H1 (cell line): ENCODE measurements around the gene SIK2. TPM values are rescaled to one million over a fixed set of nuclear protein-coding genes. Genes with fewer than 3 reads are reported as not detected.

ENCODE experiments used
- CTCF ChIA-PET: fragments of 300-600 bp; sonication (Branson Sonifier 250); formaldehyde crosslinking; loops from one replicate; lab custom pipeline; 2021; ENCODE audit not compliant: partially characterized antibody; lab: Charles Lee
- POLR2A ChIA-PET: fragments of 300-600 bp; sonication (Branson Sonifier 250); formaldehyde crosslinking; loops from one replicate; lab custom pipeline; 2021; ENCODE audit warnings: inconsistent platforms; ENCODE audit not compliant: partially characterized antibody; lab: Charles Lee
- DNase-seq, 2 experiments: peaks; one replicate each; pipeline versions ENCODE4 v3.0.0 to v3.0.0-alpha.2; 2010 to 2022; ENCODE audit warnings: low spot score in 2 of 2, low read depth in 1 of 2, mixed read lengths in 1 of 2
- FAIRE-seq: peaks from 2 replicates; lab custom pipeline; 2011; peaks lifted over from hg19 to GRCh38; lab: Jason Lieb, UNC
- H2AFZ ChIP-seq: 2 replicates; pipeline ENCODE4 v1.8.1; 2012; ENCODE audit warnings: low read length, inconsistent platforms
- H2AK5ac ChIP-seq: 2 replicates; pipeline ENCODE4 v1.6.1; 2013; ENCODE audit warnings: low read depth, low read length
- H2BK120ac ChIP-seq: replicated peaks from 2 replicates; pipeline ENCODE3; 2013; ENCODE audit warnings: low read depth, low read length, inconsistent platforms
- H2BK12ac ChIP-seq: 2 replicates; pipeline ENCODE4 v1.6.1; 2013; ENCODE audit warnings: low read depth, low read length
- H2BK15ac ChIP-seq: 2 replicates; pipeline ENCODE4 v1.6.1; 2013; ENCODE audit warnings: low read length
- H2BK20ac ChIP-seq: 2 replicates; pipeline ENCODE4 v1.6.1; 2013; ENCODE audit warnings: low read length
- H2BK5ac ChIP-seq: 2 replicates; pipeline ENCODE4 v1.6.1; 2013; ENCODE audit warnings: low read depth, low read length
- H3K14ac ChIP-seq: 2 replicates; pipeline ENCODE4 v1.6.1; 2013; ENCODE audit warnings: inconsistent platforms; ENCODE audit not compliant: insufficient read length
- H3K18ac ChIP-seq: 2 replicates; pipeline ENCODE4 v1.6.1; 2013; ENCODE audit warnings: low read length; ENCODE audit errors: extremely low read depth
- H3K23ac ChIP-seq: 2 replicates; pipeline ENCODE4 v1.6.1; 2013; ENCODE audit warnings: inconsistent platforms; ENCODE audit not compliant: insufficient read length
- H3K23me2 ChIP-seq: 2 replicates; pipeline ENCODE4 v1.6.1; 2013; ENCODE audit warnings: low read depth, low read length
- H3K27ac ChIP-seq: 2 replicates; pipeline ENCODE4 v1.6.1; 2011; ENCODE audit warnings: low read depth, low read length, inconsistent platforms
- H3K27me3 ChIP-seq, 4 experiments: replicated peaks in 1 of 4; 1 replicate in 1 of 4; 2 replicates in 3 of 4; pipeline versions ENCODE4 v1.6.1 to v1.8.1; 2011 to 2013; ENCODE audit warnings: low read length in 3 of 4, mild to moderate bottlenecking in 3 of 4, inconsistent platforms in 2 of 4, mixed read lengths in 2 of 4, moderate library complexity in 1 of 4; ENCODE audit not compliant: control insufficient read depth in 3 of 4, insufficient read depth in 3 of 4; ENCODE audit errors: extremely low read depth in 1 of 4
- H3K36me3 ChIP-seq, 4 experiments: 2 replicates each; pipeline versions ENCODE4 v1.6.1 to v1.8.1; 2011 to 2013; ENCODE audit warnings: mild to moderate bottlenecking in 4 of 4, low read length in 3 of 4, moderate library complexity in 2 of 4, control low read depth in 1 of 4, inconsistent platforms in 1 of 4; ENCODE audit not compliant: insufficient read depth in 4 of 4, control insufficient read depth in 2 of 4
- H3K4ac ChIP-seq: replicated peaks from 2 replicates; pipeline ENCODE3; 2013; ENCODE audit warnings: low read length, low read depth, mixed read lengths, inconsistent platforms; ENCODE audit not compliant: insufficient read length
- H3K4me1 ChIP-seq, 4 experiments: replicated peaks in 1 of 4; 1 replicate in 1 of 4; 2 replicates in 3 of 4; pipeline versions ENCODE4 v1.6.1 to v1.8.1; 2011 to 2013; ENCODE audit warnings: low read length in 3 of 4, inconsistent platforms in 2 of 4, mixed read lengths in 1 of 4; ENCODE audit not compliant: insufficient read depth in 4 of 4, control insufficient read depth in 3 of 4
- H3K4me2 ChIP-seq, 2 experiments: 2 replicates each; pipeline versions ENCODE4 v1.6.1 to v1.8.1; 2011 to 2013; ENCODE audit warnings: low read depth in 2 of 2, low read length in 2 of 2, control low read depth in 1 of 2, inconsistent platforms in 1 of 2, mild to moderate bottlenecking in 1 of 2; ENCODE audit not compliant: insufficient read depth in 1 of 2
- H3K4me3 ChIP-seq, 4 experiments: fragments of 200-600, 300-600 bp in 1 of 4; sonication (generic), shearing (Covaris generic), sonication (Bioruptor Twin) in 1 of 4; 2 replicates each; pipeline versions ENCODE4 v1.5.1 to v1.8.1; 2011 to 2016; ENCODE audit warnings: low read length in 4 of 4, low read depth in 3 of 4, control low read depth in 2 of 4, inconsistent platforms in 2 of 4, mild to moderate bottlenecking in 2 of 4, mixed read lengths in 1 of 4, moderate library complexity in 1 of 4; ENCODE audit not compliant: insufficient read depth in 2 of 4; ENCODE audit errors: extremely low read depth in 1 of 4
- H3K56ac ChIP-seq: replicated peaks from 2 replicates; pipeline ENCODE3; 2013; ENCODE audit warnings: low read depth, mild to moderate bottlenecking, mixed read lengths, low read length, inconsistent platforms; ENCODE audit not compliant: insufficient read length
- H3K79me1 ChIP-seq: 2 replicates; pipeline ENCODE4 v1.6.1; 2013; ENCODE audit warnings: low read depth, low read length, control low read depth
- H3K79me2 ChIP-seq, 2 experiments: 2 replicates each; pipeline versions ENCODE4 v1.6.1 to v1.8.1; 2012 to 2013; ENCODE audit warnings: low read length in 2 of 2, mild to moderate bottlenecking in 2 of 2, inconsistent platforms in 1 of 2; ENCODE audit not compliant: insufficient read depth in 2 of 2, control insufficient read depth in 1 of 2
- H3K9ac ChIP-seq, 4 experiments: replicated peaks in 1 of 4; 1 replicate in 1 of 4; 2 replicates in 3 of 4; pipeline versions ENCODE4 v1.6.1 to v1.8.1; 2011 to 2013; ENCODE audit warnings: low read depth in 3 of 4, low read length in 3 of 4, control low read depth in 2 of 4, mild to moderate bottlenecking in 2 of 4, moderate library complexity in 2 of 4, inconsistent platforms in 1 of 4; ENCODE audit errors: extremely low read depth in 1 of 4
- H3K9me3 ChIP-seq, 2 experiments: 2 replicates each; pipeline versions ENCODE4 v1.6.1 to v1.8.1; 2012 to 2013; ENCODE audit warnings: mild to moderate bottlenecking in 2 of 2, moderate library complexity in 2 of 2, control low read depth in 1 of 2, inconsistent platforms in 1 of 2, low read depth in 1 of 2, low read length in 1 of 2, mixed read lengths in 1 of 2; ENCODE audit not compliant: insufficient read depth in 2 of 2
- H4K20me1 ChIP-seq, 2 experiments: replicated peaks in 1 of 2; 2 replicates each; pipeline versions ENCODE3 to v1.8.1; 2011 to 2013; ENCODE audit warnings: inconsistent platforms in 2 of 2, low read length in 2 of 2, mild to moderate bottlenecking in 1 of 2; ENCODE audit not compliant: insufficient read depth in 2 of 2, control insufficient read depth in 1 of 2
- H4K5ac ChIP-seq: 2 replicates; pipeline ENCODE4 v1.6.1; 2013; ENCODE audit warnings: low read length, low read depth, mixed read lengths, inconsistent platforms; ENCODE audit not compliant: insufficient read length
- H4K8ac ChIP-seq: 2 replicates; pipeline ENCODE4 v1.8.0; 2013; ENCODE audit warnings: mild to moderate bottlenecking, moderate library complexity, low read length, inconsistent platforms; ENCODE audit not compliant: insufficient read depth; ENCODE audit errors: extremely low read depth
- H4K91ac ChIP-seq: replicated peaks from 2 replicates; pipeline ENCODE3; 2013; ENCODE audit warnings: low read length, mixed read lengths, inconsistent platforms; ENCODE audit not compliant: insufficient read length
- JUN ChIP-seq: IDR thresholded peaks from 2 replicates; pipeline ENCODE4 v1.6.1; 2011; ENCODE audit warnings: low read depth, mild to moderate bottlenecking, improper control_type of control experiment, low read length
- WGBS, 2 experiments: shearing (Covaris generic) in 1 of 2; methylation state at CpG; one replicate each; pipeline versions ENCODE4 v1.1.6 to v1.1.7; 2013 to 2015; ENCODE audit warnings: low lambda C conversion rate in 2 of 2, mixed read lengths in 2 of 2, inconsistent platforms in 1 of 2, low coverage in 1 of 2, missing lambda C conversion rate in 1 of 2; ENCODE audit not compliant: insufficient replicate concordance in 2 of 2, insufficient coverage in 1 of 2, insufficient read length in 1 of 2; ENCODE audit errors: extremely low coverage in 1 of 2, missing lambda C conversion rate in 1 of 2; 5-methylcytosine and 5-hydroxymethylcytosine counted together
- polyA plus RNA-seq, 7 experiments: library from polyadenylated mRNA; depleted of rRNA in 3 of 7; stranded (reverse) in 5 of 7; unstranded in 2 of 7; fragments of >200 nt in 5 of 7; fragments of 200-250 nt in 2 of 7; gene quantifications; 1 replicate in 5 of 7; 2 replicates in 1 of 7; 4 replicates in 1 of 7; pipeline versions ENCODE4 v1.2.1 to v1.2.3, GENCODE V29; 2011 to 2013; ENCODE audit warnings: missing spikeins in 2 of 7, mixed read lengths in 2 of 7
- total RNA-seq: library from RNA; stranded (reverse); fragmentation: NEBNext Ultra II Directional; extraction: Animal tissue kit (Norgen Biotek cat#: 25700); gene quantifications from 2 replicates; pipeline ENCODE4 v1.2.1, GENCODE V29; 2021

Gene SIK2
- total and polyA plus RNA-seq, 2 of the 8 experiments (the other 6 are each of a cell fraction or from before 2014, with no cell fraction given), result 8.8 to 11.2 TPM

- H3K4me2 ChIP-seq, result no peak overlapping the region
- no peak overlapping the region for H4K5ac ChIP-seq
- no peak overlapping the region for H3K14ac ChIP-seq
- no peak overlapping the region for H2BK120ac ChIP-seq
- H3K79me2 ChIP-seq, result no peaks in the 10 kb centered on the region
- POLR2A ChIA-PET, result interaction anchor here (0.5 to 3.6 kb wide), 5 partner anchors 8 to 436 kb away, joined by 3 to 19 read pairs (median 4); partner anchors contain the start of gene PPP2R1B
- no peak overlapping the region for H2BK15ac ChIP-seq
- no peak overlapping the region for H2AFZ ChIP-seq
- H2BK5ac ChIP-seq, result no peak overlapping the region
- DNase-seq (no peak), FAIRE-seq (no peak)
- H3K56ac ChIP-seq, result no peak overlapping the region
- H3K36me3 ChIP-seq, result peaks cover 0 to 13% (median 8%) of the 10 kb centered on the region in 4 experiments; a peak in 5 of 8 replicates
- CTCF ChIA-PET, result interaction anchor here (0.6 to 1.9 kb wide), 5 partner anchors 12 to 148 kb away, joined by 3 to 6 read pairs (median 3); no protein-coding TSS in a partner anchor
- no peak overlapping the region for H3K27ac ChIP-seq
- no peaks in the 10 kb centered on the region for H3K27me3 ChIP-seq
- H3K9me3 ChIP-seq, result no peaks in the 10 kb centered on the region
- H3K4me3 ChIP-seq, result no peak overlapping the region
- no peak overlapping the region for H4K91ac ChIP-seq
- H3K4me1 ChIP-seq, result peaks cover 0 to 12% (median 5%) of the 10 kb centered on the region in 4 experiments; a peak in 5 of 7 replicates
- H3K23ac ChIP-seq, result no peak overlapping the region
- no peak overlapping the region for H2AK5ac ChIP-seq
- H2BK20ac ChIP-seq, result no peak overlapping the region
- H3K79me1 ChIP-seq, result 0 out of 2 replicates have a peak, but pooled peaks cover 5% of the 10 kb centered on the region
- H3K23me2 ChIP-seq, result no peaks in the 10 kb centered on the region
- no peak overlapping the region for H2BK12ac ChIP-seq
- H3K9ac ChIP-seq, result no peak overlapping the region; a peak in 1 of 7 replicates
- H3K18ac ChIP-seq, result no peak overlapping the region
- H4K20me1 ChIP-seq, result peaks cover 0 to 2% of the 10 kb centered on the region in 2 experiments
- H4K8ac ChIP-seq, result no peak overlapping the region
- WGBS, 2 experiments, result 92% methylated on average over 13 of the region's 15 CpGs; no CpG with 5 or more reads in 1 of the 2 experiments
- H3K4ac ChIP-seq, result no peak overlapping the region
- no peak for TF ChIP-seq JUN
Observed at GRCh38 chr11:111736621-111737443, 134.6 kb downstream of the SIK2 start.
